Skeletal muscle tissue (tissue), 4 donors: Measurements from ENCODE around the gene ELOA. TPM values are rescaled to one million over a fixed set of nuclear protein-coding genes. Genes with fewer than 3 reads are reported as not detected.

Experiments used
- H3K27ac ChIP-seq: one replicate; pipeline ENCODE4 v1.7.0; 2013; ENCODE audit warnings: mild to moderate bottlenecking, low read depth, low read length, inconsistent platforms
- H3K27me3 ChIP-seq, 3 donors: one replicate each; pipeline ENCODE4 v1.7.0; 2013; ENCODE audit warnings: low read length in 3 of 3; ENCODE audit not compliant: control insufficient read depth in 3 of 3, insufficient read depth in 3 of 3
- H3K36me3 ChIP-seq, 3 donors: one replicate each; pipeline ENCODE4 v1.7.0; 2013; ENCODE audit warnings: low read length in 3 of 3; ENCODE audit not compliant: control insufficient read depth in 3 of 3, insufficient read depth in 3 of 3
- H3K4me1 ChIP-seq, 3 donors: one replicate each; pipeline ENCODE4 v1.7.0; 2013; ENCODE audit warnings: low read length in 3 of 3, mild to moderate bottlenecking in 3 of 3; ENCODE audit not compliant: control insufficient read depth in 3 of 3, insufficient read depth in 3 of 3
- H3K4me3 ChIP-seq, 3 donors: one replicate each; pipeline ENCODE4 v1.7.0; 2013; ENCODE audit warnings: low read length in 3 of 3
- H3K9ac ChIP-seq, 3 donors: one replicate each; pipeline ENCODE4 v1.7.0; 2013; ENCODE audit warnings: low read length in 3 of 3, mild to moderate bottlenecking in 3 of 3, moderate library complexity in 2 of 3, low read depth in 1 of 3
- H3K9me3 ChIP-seq, 3 donors: one replicate each; pipeline ENCODE4 v1.7.0; 2013; ENCODE audit warnings: low read length in 3 of 3; ENCODE audit not compliant: control insufficient read depth in 3 of 3
- total RNA-seq: library from RNA; depleted of rRNA; stranded (reverse); fragments of >200 nt; gene quantifications from one replicate; pipeline ENCODE4 v1.2.3, GENCODE V29; 2014
- donor health status: Osteomylitis.

Gene ELOA
- total RNA-seq, 1 donor from 2014 or later = 14.1 TPM

GRCh38 chr1:23809751-23810171, 66.5 kb downstream of the ELOA start:
- no peaks in the 10 kb centered on the region for H3K27me3 ChIP-seq
- H3K4me3 ChIP-seq = no peak overlapping the region
- peaks cover 46 to 62% (median 52%) of the 10 kb centered on the region in 3 donors for H3K36me3 ChIP-seq
- H3K9ac ChIP-seq = no peak overlapping the region
- peak overlapping the region; percentile 40 for H3K27ac ChIP-seq
- H3K9me3 ChIP-seq = no peaks in the 10 kb centered on the region
- H3K4me1 ChIP-seq = peaks cover 10 to 19% (median 18%) of the 10 kb centered on the region in 3 donors

GRCh38 chr1:23810818-23811540, 67.7 kb downstream of the ELOA start:
- Histone ChIP-seq H3K4me1 (peaks cover 13 to 23% (median 20%) of the 10 kb centered on the region in 3 donors), H3K4me3 (no peak overlapping the region), H3K9ac (no peak overlapping the region), H3K27ac (no peak overlapping the region), H3K9me3 (no peaks in the 10 kb centered on the region), H3K27me3 (no peaks in the 10 kb centered on the region), H3K36me3 (peaks cover 37 to 53% (median 50%) of the 10 kb centered on the region in 3 donors)

Other genes starting within 250 kb of the ELOA start
- gene E2F2, start 212.2 kb upstream of the ELOA start, total RNA-seq = 5.7 TPM
- gene ID3, start 184.0 kb upstream of the ELOA start, total RNA-seq = 120 TPM
- 1,434 TPM for gene RPL11, start 51.7 kb upstream of the ELOA start, total RNA-seq
- gene PITHD1, start 34.9 kb downstream of the ELOA start, total RNA-seq = 53.2 TPM
- 21.9 TPM for gene LYPLA2, start 47.7 kb downstream of the ELOA start, total RNA-seq
- gene GALE, start 57.3 kb downstream of the ELOA start, total RNA-seq = 17.2 TPM
- gene HMGCL, start 82.0 kb downstream of the ELOA start, total RNA-seq = 31.3 TPM
- 21.9 TPM for gene FUCA1, start 124.8 kb downstream of the ELOA start, total RNA-seq
- gene CNR2, start 169.9 kb downstream of the ELOA start, total RNA-seq = under 0.01 TPM
- 62.6 TPM for gene PNRC2, start 216.4 kb downstream of the ELOA start, total RNA-seq
- gene SRSF10, start 236.9 kb downstream of the ELOA start, total RNA-seq = 65.2 TPM